HG03060 (cell line): ENCODE measurements around the gene THRAP3.

ENCODE experiments used
- ATAC-seq: cut with Tn5 transposase; IDR thresholded peaks from one replicate; pipeline ENCODE4 v1.9.1; 2021; ENCODE audit warnings: low read depth, moderate number of reproducible peaks; ENCODE audit not compliant: unreplicated experiment

The THRAP3 gene

GRCh38 chr1:36346741-36347370 is 122.6 kb downstream of the THRAP3 start:
- no peak for ATAC-seq

GRCh38 chr1:36349241-36349671 is 125.0 kb downstream of the THRAP3 start:
- peak; percentile 56 for ATAC-seq

GRCh38 chr1:36349839-36350238 is 125.6 kb downstream of the THRAP3 start:
- no peak for ATAC-seq

- no peak for ATAC-seq
Observed at GRCh38 chr1:36350659-36351226, 126.5 kb downstream of the THRAP3 start.

- no peak for ATAC-seq
Observed at GRCh38 chr1:36351227-36351977, 127.2 kb downstream of the THRAP3 start.

- no peak for ATAC-seq
Observed at GRCh38 chr1:36352125-36352909, 128.1 kb downstream of the THRAP3 start.

DNA sequence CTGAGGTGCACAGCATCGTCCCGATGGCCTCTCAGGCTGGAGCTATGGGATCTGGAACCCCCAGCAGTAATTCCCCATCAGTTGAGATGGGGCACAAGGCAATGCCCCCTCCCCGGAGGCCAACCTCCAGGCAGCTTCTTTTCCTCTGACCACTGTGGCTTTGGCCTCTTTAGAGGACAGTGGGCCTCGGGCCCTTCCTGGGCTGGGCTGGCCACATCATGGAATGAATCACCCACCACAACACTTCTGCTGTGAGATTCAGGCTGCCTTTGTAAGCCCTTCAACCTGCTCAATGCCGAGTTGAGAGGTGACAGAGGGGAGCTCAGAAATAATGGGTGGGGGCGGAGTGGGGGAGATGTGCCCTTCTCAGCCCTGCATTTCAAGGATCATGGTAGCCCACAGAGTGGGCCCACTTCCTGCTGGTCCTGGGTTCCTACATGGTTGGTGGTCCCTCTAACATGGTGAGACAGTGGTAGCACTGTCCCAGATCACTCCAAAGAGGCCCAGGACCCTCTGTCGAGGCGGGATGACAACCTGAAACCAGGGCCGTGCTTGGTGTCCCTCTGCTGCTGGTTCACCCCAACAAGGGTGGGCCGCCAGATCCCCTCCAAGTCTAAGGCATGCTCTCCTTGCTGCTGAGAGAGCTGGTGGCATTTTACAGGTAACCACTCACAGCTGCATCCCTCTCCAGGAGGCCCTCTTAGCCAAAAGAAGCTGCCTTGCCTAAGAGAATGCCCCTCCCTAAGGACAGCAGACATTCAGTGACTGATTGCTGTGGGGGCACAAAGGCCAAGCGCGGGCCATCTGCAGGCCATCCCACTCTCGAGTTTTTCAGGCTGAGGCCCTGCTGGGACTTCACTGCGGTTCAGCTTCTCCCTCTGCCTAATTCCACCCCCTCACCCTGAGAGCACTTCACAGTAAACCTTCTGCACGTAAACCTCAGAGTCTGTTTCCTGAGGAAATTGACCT is 129.0 kb downstream of the THRAP3 start:
- no peak for ATAC-seq

- ATAC-seq = no peak
Observed at GRCh38 chr1:36354486-36354885, 130.2 kb downstream of the THRAP3 start.
